ENCODE measurements around the gene GPX4.

Gene GPX4

DNA sequence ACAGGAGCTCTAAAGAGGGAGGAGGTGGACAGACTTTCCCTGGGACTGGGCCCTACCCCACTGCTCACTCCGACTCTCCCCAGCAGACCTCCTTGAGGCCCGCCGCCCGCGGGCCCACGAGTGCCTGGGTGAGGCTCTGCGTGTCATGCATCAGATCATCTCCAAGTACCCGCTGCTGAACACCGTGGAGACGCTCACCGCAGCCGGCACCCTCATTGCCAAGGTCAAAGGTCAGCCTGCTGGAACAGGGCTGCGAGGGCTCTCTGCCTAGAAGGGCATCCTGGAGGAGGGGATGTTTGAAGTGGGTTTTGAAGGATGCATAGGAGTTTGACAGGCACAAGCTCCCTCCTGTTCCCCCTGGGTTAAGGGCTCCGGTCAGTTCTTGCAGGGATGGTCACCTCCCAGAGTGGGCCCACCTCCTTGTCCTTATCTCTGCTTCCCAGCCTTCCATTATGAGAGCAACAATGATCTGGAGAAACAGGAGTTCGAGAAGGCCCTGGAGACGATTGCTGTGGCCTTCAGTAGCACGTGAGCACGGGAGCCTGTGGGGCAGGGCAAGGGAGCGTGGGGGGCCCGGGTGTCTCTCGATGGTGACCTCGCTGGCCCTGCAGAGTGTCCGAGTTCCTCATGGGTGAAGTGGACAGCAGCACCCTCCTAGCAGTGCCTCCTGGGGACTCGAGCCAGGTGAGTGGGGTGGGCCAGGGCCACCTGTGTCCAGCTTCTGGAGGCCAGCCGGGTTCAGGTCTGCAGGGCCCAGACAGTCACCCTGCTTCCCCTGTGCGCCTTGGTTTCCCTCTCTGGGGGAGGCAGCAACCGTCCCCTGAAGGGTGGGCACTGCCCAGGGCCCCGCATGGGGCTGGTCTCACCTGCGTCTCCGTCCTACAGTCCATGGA, 30.5 kb upstream of the GPX4 start:
- CTCF ChIA-PET, result interaction anchor here (1.0 kb wide), 1 partner anchor 171 kb away, joined by 3 read pairs; no protein-coding TSS in a partner anchor
- H3K27me3 Mint-ChIP-seq, result no peaks in the 10 kb centered on the region
- peak overlapping the region; percentile 86 for H3K27ac Mint-ChIP-seq
- H3K36me3 Mint-ChIP-seq, result peaks cover 58% of the 10 kb centered on the region
- H3K4me1 Mint-ChIP-seq, result peaks cover 66% of the 10 kb centered on the region
- H3K9me3 Mint-ChIP-seq, result no peaks in the 10 kb centered on the region
- H3K4me3 Mint-ChIP-seq, result peak overlapping the region; percentile 65
- DNase-seq, result peak; percentile 40

GRCh38 chr19:1073956-1074517, 29.8 kb upstream of the GPX4 start:
- Mint-ChIP-seq H3K4me3 (peak overlapping the region; percentile 65), H3K27me3 (no peaks in the 10 kb centered on the region), H3K9me3 (no peaks in the 10 kb centered on the region), H3K27ac (peak overlapping the region; percentile 80), H3K36me3 (peaks cover 53% of the 10 kb centered on the region), H3K4me1 (peaks cover 60% of the 10 kb centered on the region)
- no peak for DNase-seq
- CTCF ChIA-PET, result interaction anchor here (1.0 kb wide), 1 partner anchor 170 kb away, joined by 3 read pairs; no protein-coding TSS in a partner anchor

DNA sequence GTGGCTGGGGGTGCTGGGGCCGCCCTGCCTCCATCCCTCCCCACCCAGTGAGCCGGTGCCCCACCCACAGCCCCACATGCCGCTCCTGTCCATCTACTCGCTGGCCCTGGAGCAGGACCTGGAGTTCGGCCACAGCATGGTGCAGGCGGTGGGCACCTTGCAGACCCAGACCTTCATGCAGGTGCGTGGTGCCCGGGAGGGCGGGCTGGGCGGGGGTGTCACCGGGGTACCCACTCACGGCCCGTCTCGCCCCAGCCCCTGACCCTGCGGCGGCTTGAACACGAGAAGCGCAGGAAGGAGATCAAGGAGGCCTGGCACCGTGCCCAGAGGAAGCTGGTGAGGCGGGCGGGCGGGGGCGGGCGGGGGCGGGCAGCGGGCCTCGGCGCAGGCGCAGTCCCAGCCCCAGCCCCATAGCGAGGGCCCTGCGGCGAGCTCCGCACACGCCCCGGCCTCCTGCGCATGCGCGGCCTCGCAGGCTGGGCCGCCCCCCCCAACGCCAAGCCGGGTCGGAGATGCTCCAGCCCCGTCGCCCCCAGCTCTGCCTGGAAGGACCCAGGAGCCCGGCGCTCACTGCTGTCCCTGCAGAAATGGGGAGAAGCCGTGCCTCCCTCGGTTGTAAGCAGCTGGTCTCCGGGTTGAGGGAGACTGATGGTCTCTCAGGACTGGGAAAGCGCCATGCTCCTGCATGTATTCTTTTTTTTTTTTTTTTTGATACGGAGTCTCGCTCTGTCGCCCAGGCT, 29.1 kb upstream of the GPX4 start:
- H3K36me3 Mint-ChIP-seq, result peaks cover 51% of the 10 kb centered on the region
- peak overlapping the region; percentile 97 for H3K27ac Mint-ChIP-seq
- H3K27me3 Mint-ChIP-seq, result peaks cover 3% of the 10 kb centered on the region
- H3K4me3 Mint-ChIP-seq, result peak overlapping the region; percentile 89
- no peaks in the 10 kb centered on the region for H3K9me3 Mint-ChIP-seq
- DNase-seq, result peak; percentile 92
- CTCF ChIA-PET, result interaction anchor here (1.0 to 2.1 kb wide), 2 partner anchors 10 to 170 kb away, joined by 3 to 10 read pairs; no protein-coding TSS in a partner anchor
- peaks cover 62% of the 10 kb centered on the region for H3K4me1 Mint-ChIP-seq

DNA sequence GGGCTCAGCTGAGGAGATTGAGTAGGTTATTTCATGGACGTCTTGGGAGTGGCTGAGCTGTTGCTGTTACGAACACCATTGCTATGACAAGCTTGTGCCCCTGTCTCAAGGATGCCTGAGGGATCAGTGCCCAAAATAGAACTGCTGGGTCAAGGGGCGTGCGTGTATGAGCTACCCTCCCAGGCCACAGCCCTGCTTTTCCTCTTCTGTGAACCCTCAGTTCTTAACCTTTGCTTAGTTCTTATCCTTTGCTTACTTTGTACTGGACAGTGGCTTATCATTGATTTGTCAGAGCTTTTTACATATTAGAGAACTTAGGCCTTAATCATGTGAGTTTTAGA, 27.8 kb upstream of the GPX4 start:
- Mint-ChIP-seq H3K36me3 (peaks cover 61% of the 10 kb centered on the region), H3K9me3 (no peaks in the 10 kb centered on the region), H3K4me1 (peaks cover 65% of the 10 kb centered on the region), H3K4me3 (peak overlapping the region; percentile 89), H3K27ac (peak overlapping the region; percentile 97), H3K27me3 (peaks cover 3% of the 10 kb centered on the region)
- no peak for DNase-seq
- CTCF ChIA-PET, result interaction anchor here (0.6 to 2.4 kb wide), 4 partner anchors 9 to 37 kb away, joined by 3 to 13 read pairs (median 6); partner anchors contain the start of gene ARHGAP45

GRCh38 chr19:1076951-1077350, 26.8 kb upstream of the GPX4 start:
- H3K27ac Mint-ChIP-seq, result peak overlapping the region; percentile 97
- peaks cover 68% of the 10 kb centered on the region for H3K4me1 Mint-ChIP-seq
- DNase-seq, result peak; percentile 97
- H3K4me3 Mint-ChIP-seq, result peak overlapping the region; percentile 89
- peaks cover 3% of the 10 kb centered on the region for H3K27me3 Mint-ChIP-seq
- CTCF ChIA-PET, result interaction anchor here (0.6 to 2.4 kb wide), 5 partner anchors 9 to 140 kb away, joined by 3 to 13 read pairs (median 3); partner anchors contain the start of gene ARHGAP45
- H3K36me3 Mint-ChIP-seq, result peaks cover 61% of the 10 kb centered on the region
- no peaks in the 10 kb centered on the region for H3K9me3 Mint-ChIP-seq

DNA sequence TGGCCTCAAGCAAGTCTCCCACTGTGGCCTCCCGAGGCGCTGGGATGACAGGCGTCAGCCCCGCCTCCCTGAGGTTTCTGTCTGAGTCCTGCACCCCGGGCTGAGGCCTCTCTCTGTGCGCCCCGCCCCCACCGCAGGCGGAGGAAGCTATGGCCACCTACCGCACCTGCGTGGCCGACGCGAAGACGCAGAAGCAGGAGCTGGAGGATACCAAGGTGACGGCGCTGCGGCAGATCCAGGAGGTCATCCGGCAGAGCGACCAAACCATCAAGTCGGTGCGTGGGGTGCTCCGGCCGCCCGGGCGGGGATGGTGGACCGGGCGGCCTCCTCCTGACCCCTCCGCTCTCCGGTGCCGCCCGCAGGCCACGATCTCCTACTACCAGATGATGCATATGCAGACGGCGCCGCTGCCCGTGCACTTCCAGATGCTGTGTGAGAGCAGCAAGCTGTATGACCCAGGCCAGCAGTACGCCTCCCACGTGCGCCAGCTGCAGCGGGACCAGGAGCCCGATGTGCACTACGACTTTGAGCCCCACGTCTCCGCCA, 24.2 kb upstream of the GPX4 start:
- DNase-seq, result peak; percentile 88
- CTCF ChIA-PET, result interaction anchor here (1.4 kb wide), 1 partner anchor 15 kb away, joined by 6 read pairs; no protein-coding TSS in a partner anchor
- Mint-ChIP-seq H3K27ac (peak overlapping the region; percentile 97), H3K36me3 (peaks cover 57% of the 10 kb centered on the region), H3K4me3 (peak overlapping the region; percentile 89), H3K4me1 (peaks cover 64% of the 10 kb centered on the region), H3K9me3 (no peaks in the 10 kb centered on the region), H3K27me3 (peaks cover 3% of the 10 kb centered on the region)

- H3K27me3 Mint-ChIP-seq, result peaks cover 3% of the 10 kb centered on the region
- H3K4me3 Mint-ChIP-seq, result peak overlapping the region; percentile 41
- CTCF ChIA-PET, result interaction anchor here (0.7 to 1.4 kb wide), 2 partner anchors 16 kb away, joined by 3 to 6 read pairs; no protein-coding TSS in a partner anchor
- H3K36me3 Mint-ChIP-seq, result peaks cover 64% of the 10 kb centered on the region
- no peaks in the 10 kb centered on the region for H3K9me3 Mint-ChIP-seq
- DNase-seq, result no peak
- H3K27ac Mint-ChIP-seq, result peak overlapping the region; percentile 79
- peaks cover 68% of the 10 kb centered on the region for H3K4me1 Mint-ChIP-seq
These were observed 23.2 kb upstream of the GPX4 start for GRCh38 chr19:1080360-1081161.

- peak overlapping the region; percentile 81 for H3K27ac Mint-ChIP-seq
- no peak for DNase-seq
- H3K36me3 Mint-ChIP-seq, result peaks cover 59% of the 10 kb centered on the region
- peaks cover 3% of the 10 kb centered on the region for H3K27me3 Mint-ChIP-seq
- H3K4me3 Mint-ChIP-seq, result peak overlapping the region; percentile 41
- no peaks in the 10 kb centered on the region for H3K9me3 Mint-ChIP-seq
- peaks cover 64% of the 10 kb centered on the region for H3K4me1 Mint-ChIP-seq
- CTCF ChIA-PET, result interaction anchor here (0.7 to 1.3 kb wide), 3 partner anchors 14 to 32 kb away, joined by 3 read pairs; no protein-coding TSS in a partner anchor
These were observed 22.3 kb upstream of the GPX4 start for GRCh38 chr19:1081301-1082164.

DNA sequence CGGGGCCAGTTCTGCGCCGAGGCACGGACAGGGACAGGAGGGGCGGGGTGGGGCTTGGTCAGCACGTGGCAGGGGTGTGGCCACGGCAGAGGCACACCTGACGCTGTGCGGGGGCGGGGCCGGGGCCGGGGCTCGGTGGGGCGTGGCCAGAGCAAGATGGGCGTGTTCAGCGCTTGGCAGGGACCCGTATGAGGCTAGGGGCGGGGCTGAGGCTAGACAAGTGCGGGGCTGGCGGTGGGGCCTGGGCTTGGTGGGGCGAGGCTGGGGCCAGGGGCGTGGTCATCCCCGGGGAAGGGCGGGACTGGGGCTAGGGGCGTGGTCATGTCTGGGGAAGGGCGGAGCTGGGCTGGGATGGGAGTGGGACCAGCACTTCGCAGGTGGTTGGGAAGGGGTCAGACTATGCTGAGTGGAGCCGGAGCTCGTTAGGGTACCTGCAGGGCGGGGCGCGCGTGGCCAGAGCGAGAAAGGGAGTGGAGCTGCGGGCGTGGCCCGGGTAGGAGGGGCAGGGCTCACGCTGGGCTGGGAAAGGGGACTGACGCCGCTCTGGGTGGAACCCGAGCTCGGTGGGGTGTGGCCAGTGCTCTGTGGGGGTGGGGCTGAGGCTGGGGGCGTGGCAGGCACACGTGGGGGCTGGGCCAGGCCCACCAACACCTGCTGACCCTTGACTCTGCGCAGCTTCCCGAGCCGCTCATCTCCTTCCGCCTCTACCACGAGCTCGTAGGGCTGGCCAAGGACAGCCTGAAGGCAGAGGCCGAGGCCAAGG, 21.4 kb upstream of the GPX4 start:
- Mint-ChIP-seq H3K36me3 (peaks cover 54% of the 10 kb centered on the region), H3K27ac (peak overlapping the region; percentile 81), H3K27me3 (peaks cover 3% of the 10 kb centered on the region), H3K4me1 (peaks cover 62% of the 10 kb centered on the region), H3K4me3 (peak overlapping the region; percentile 33), H3K9me3 (no peaks in the 10 kb centered on the region)
- DNase-seq, result peak; percentile 95
- CTCF ChIA-PET, result interaction anchor here (0.8 to 1.3 kb wide), 2 partner anchors 15 to 31 kb away, joined by 3 read pairs; no protein-coding TSS in a partner anchor

- CTCF ChIA-PET, result no interaction called here
- Mint-ChIP-seq H3K4me3 (no peak overlapping the region), H3K4me1 (peaks cover 70% of the 10 kb centered on the region), H3K27ac (peak overlapping the region; percentile 42), H3K27me3 (peaks cover 3% of the 10 kb centered on the region), H3K9me3 (no peaks in the 10 kb centered on the region), H3K36me3 (peaks cover 53% of the 10 kb centered on the region)
- no peak for DNase-seq
These were observed 20.6 kb upstream of the GPX4 start for GRCh38 chr19:1082928-1083816.
